ENCODE measurements around the gene FXYD6.
A peak's percentile ranks its signal among the peaks of the same experiment; 100 is the strongest.

FXYD6 gene

DNA sequence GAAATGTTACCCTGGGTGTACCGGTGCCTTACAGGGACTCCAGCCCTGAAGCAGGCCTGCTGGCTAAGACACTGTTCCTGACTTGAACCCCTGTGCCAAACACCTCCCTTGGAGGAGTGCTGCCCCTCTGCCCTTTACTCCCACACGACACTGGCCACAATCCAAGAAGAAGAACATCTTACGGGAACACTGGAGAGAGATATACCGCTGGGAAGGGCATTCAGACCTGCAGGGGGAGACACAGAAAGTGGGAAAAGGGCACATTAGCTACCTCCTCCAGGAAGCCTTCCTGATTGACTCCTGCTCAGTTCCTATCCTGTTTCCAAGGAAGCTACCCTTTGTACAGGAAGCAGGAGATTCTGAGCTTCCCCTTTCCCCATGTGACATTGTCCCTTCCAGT is 34.1 kb upstream of the FXYD6 start:
- DNase-seq: no peak

- no peak for DNase-seq
Observed at GRCh38 chr11:117909611-117910382, 33.3 kb upstream of the FXYD6 start.

- DNase-seq: no peak
Observed at GRCh38 chr11:117908959-117909610, 32.6 kb upstream of the FXYD6 start.

DNA sequence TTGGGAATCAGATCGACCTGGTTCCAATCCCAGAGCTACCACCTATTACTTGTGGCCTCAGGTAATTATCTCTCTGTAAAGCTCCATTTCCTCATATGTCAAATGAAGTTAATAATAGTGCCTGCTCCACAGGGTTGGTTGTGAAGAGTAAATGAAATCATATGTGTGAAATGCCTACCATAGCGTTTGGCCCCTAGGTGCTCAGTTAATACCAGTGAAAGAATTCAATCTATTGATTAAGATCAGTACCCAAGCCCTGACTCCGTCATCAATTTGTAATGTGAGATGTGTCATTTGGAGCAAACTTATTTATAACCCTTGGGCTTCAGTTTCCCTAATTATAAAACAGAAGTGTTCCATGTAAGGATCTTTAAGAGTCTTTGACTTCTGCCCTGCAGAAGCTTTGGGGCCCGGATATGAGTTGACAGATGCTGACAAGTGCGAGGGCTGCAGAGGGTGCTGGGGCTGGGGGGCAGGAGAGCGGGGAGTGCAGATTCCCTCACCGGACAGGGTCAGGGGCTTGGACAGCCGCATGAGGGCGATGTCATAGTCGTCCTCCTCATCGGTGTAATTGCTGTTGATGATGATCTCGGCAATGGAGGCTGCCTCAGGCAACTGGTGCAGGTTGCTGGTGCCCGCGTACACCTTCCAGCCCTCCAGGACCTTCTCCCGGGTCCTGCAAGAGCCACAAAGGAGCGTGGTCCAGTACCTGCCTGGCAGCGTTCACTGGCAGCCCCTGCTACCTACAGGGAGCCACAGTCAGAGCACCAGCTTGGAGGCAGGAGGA is 31.8 kb upstream of the FXYD6 start:
- DNase-seq: no peak

DNA sequence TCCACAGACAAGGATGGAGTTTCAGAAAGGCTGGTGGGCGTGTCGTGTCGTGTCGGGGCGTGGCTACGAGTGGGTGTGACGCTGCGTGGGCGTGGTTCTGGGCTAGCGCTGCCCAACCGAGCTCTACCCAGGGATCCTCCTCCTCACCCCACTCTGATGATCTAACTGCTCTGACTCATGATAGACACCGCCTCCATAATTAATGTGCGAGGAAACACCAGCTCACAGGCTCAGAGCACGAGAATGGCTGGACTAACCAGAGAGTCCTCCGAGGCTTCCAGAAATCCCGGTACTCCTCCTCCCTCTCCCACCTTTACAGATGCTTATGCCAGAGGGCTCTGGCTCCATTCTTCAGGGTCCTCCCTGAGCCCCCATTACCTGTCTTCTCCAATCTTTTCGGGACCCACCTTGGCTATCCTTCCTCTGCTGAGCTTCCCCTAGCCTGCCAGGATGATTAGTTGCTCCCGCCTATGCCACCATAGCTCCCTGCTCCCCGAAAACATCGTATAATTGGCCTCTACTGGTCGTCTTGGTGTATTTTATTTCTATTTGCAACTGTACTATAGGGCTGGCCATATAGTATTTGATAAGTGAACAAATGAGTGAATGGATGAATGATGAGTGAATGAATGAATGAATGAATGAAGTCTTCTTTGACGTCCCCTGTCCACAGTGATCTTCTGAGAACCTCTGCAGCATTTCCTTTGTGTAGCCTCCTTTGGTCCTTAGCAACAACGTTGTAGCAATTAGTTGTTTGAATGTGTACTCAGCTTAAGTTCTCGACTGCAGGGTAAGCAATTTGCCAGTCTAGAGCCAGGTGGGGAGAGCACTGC is 31.0 kb upstream of the FXYD6 start:
- DNase-seq: peak; percentile 67

DNA sequence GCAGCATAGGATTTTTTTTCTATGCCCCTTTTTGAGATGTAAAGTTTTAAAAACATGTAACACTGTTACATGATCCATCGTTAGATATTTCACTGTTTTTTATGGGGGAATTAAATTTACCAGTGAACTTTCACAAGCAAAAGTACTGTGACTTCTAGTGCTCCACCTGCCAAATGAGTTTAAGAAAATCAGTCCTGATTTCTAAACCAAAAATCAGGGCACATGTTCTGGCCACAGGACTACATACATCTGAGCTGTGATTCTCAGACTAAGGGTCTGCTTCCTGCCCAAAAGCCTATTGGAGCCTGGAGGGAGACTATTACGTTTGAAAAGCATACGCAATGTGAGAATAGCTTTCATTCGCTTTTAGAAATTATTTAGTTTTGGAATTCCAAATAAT is 30.3 kb upstream of the FXYD6 start:
- no peak for DNase-seq

DNA sequence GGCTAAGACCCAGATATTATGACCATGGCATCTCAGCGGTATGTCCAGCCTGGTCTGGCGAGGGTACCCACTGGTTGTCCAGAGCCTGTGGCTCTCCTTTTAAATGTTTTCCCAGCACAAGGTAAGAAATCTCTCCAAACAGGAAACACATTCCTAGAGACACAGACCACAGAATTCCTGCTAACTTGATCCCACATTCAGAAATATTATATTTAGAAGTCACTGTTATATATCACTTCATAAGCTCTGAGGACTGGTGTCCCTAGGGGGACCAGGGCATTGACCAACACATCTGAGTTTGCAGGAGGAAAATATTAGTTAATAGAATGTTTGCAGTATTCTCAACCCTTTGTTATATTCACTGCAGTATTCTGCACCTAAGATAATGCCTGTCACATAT is 29.7 kb upstream of the FXYD6 start:
- no peak for DNase-seq

DNA sequence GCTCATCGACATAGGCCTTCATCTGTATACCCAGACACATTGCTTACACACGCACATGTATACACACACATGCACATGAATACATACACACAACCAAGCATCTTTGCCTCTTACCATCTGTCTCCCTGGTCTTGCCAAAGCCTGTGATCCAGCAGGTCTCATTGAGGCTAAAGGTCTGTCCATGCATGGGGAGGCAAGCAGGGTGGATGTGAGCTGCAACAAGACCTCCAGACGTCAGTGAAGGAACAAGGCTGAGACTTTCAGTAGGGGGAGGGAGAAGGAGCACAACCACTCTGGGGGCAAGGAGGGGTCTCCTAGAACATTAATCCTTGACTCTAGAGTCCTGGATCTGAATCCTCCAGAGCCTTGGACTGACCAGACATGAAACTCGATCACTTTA is 29.1 kb upstream of the FXYD6 start:
- DNase-seq: no peak

- no peak for DNase-seq
Observed at GRCh38 chr11:117903505-117904382, 27.3 kb upstream of the FXYD6 start.

GRCh38 chr11:117902001-117902845 is 25.8 kb upstream of the FXYD6 start:
- DNase-seq: no peak

GRCh38 chr11:117901601-117902000 is 25.1 kb upstream of the FXYD6 start:
- DNase-seq: no peak

DNA sequence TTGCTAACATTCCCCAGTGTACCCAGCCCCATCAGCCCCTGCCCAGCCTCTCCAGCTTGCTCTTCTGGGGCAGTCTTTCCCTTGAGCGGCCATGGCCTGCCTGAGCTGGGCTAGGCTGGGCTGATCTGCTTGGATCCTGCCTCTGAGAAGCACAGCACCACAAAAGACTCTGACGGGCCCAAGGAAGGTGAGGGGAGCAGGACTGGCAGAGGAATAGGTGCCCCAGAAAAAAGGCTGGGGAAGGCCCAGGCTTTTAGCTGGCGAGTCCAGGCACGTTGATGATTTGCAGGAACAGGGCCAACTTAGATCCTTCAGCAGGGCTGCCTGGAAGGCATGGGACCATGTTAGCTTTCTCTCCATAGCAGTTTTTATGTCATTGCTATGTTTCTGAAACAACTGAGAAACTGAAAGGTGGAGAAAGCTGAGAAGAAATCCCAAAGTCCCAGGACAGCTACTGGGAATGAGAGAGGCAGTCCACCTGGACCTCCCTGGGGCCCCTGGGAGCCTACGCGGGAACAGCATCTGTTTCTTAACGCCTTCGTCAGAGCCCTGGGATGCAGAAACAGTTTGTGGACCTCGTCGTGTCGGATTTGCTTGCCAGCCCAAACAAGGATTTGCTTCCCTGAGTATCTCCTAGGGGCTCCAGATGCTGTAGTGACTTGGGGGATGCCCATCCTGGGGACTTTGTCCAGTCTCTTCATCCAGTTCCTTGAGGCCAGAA is 24.4 kb upstream of the FXYD6 start:
- DNase-seq: no peak

- no peak for DNase-seq
Observed at GRCh38 chr11:117900121-117900648, 23.7 kb upstream of the FXYD6 start.

- no peak for DNase-seq
Observed at GRCh38 chr11:117898059-117898458, 21.6 kb upstream of the FXYD6 start.

GRCh38 chr11:117892651-117893050 is 16.2 kb upstream of the FXYD6 start:
- DNase-seq: no peak

DNA sequence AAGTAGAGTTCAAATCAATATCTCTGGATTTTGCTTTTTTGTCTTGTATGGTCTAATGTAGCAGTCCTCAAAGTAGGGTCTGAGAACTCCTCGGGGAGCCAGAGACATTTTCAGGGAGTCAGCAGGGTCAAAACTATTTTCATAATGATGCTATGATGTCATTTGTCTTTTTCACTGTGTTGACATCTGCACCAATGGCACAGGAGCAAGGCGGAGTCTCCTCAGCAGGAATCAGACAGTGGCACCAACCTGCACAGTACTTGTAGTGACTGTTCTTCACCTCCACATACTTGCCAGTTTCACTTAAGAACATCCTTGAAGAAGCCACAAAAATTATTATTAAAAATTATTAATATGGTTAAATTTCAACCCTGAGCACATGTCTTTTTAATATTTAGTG is 14.9 kb upstream of the FXYD6 start:
- DNase-seq: no peak

- no peak for DNase-seq
Observed at GRCh38 chr11:117888139-117888566, 11.7 kb upstream of the FXYD6 start.

GRCh38 chr11:117887431-117888138 is 11.1 kb upstream of the FXYD6 start:
- no peak for DNase-seq

DNA sequence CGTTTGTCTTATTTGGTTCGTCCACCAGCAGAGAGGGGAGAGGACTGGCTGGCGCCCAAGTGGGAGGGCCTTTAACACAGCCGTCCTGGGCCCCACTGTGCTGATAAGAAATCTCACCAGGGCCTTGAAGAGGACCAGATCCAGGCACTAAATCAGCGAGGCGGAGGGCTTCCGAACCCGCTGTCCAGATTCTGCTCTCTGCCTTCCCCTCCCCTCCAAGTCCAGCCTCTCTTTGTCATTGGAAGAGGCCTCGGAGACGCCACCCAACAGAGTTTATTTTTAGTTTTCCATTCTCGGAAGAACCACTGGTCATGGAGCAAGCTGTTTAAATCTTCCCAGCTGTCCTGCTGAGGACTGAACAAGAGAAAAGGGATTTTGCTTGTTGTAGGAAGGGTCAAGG is 9.3 kb upstream of the FXYD6 start:
- no peak for DNase-seq
